Osteoblast (primary cell): Measurements from ENCODE around the gene GPC5. TPM values are rescaled to one million over a fixed set of nuclear protein-coding genes. Genes with fewer than 3 reads are reported as not detected.
"Not testable (repeated sequence)": the region's sequence is repeated elsewhere in the genome, so short reads cannot be mapped to it uniquely, and the experiment has no call there.

ENCODE experiments used
- DNase-seq: peaks from one replicate; pipeline ENCODE4 v3.0.0; 2011; ENCODE audit warnings: low spot score, mixed read lengths; ENCODE audit not compliant: insufficient read length; ENCODE audit errors: missing footprints
- H2AFZ ChIP-seq: 2 replicates; pipeline ENCODE4 v1.6.0; 2011; ENCODE audit warnings: mild to moderate bottlenecking, low read length
- H3K27ac ChIP-seq: 2 replicates; pipeline ENCODE4 v1.5.1; 2011; ENCODE audit warnings: mild to moderate bottlenecking, low read depth, low read length, moderate library complexity
- H3K27me3 ChIP-seq: 2 replicates; pipeline ENCODE4 v1.6.0; 2012; ENCODE audit warnings: mild to moderate bottlenecking, control low read depth, inconsistent platforms, low read length, moderate library complexity; ENCODE audit not compliant: insufficient read depth
- H3K36me3 ChIP-seq: 2 replicates; pipeline ENCODE4 v1.5.1; 2011; ENCODE audit warnings: mild to moderate bottlenecking, low read length, control low read depth, moderate library complexity; ENCODE audit not compliant: insufficient read depth
- H3K4me1 ChIP-seq: 2 replicates; pipeline ENCODE4 v1.5.1; 2011; ENCODE audit warnings: mild to moderate bottlenecking, low read length, control low read depth, moderate library complexity; ENCODE audit not compliant: insufficient read depth
- H3K4me2 ChIP-seq: 2 replicates; pipeline ENCODE4 v1.6.0; 2011; ENCODE audit warnings: mild to moderate bottlenecking, low read length; ENCODE audit not compliant: insufficient read depth
- H3K4me3 ChIP-seq: fragments of 200-600 bp; sonication (generic); 3 replicates; pipeline ENCODE4 v1.5.1; 2012; ENCODE audit warnings: mild to moderate bottlenecking, low read length, inconsistent platforms; ENCODE audit not compliant: insufficient read depth
- H3K79me2 ChIP-seq: 2 replicates; pipeline ENCODE4 v1.6.0; 2012; ENCODE audit warnings: mild to moderate bottlenecking, low read length, control low read depth, inconsistent platforms; ENCODE audit not compliant: insufficient read depth
- H3K9me3 ChIP-seq: 2 replicates; pipeline ENCODE4 v1.5.1; 2011; ENCODE audit warnings: low read depth, low read length, control low read depth
- H4K20me1 ChIP-seq: 2 replicates; pipeline ENCODE4 v1.6.0; 2012; ENCODE audit warnings: mild to moderate bottlenecking, low read length, control low read depth; ENCODE audit not compliant: insufficient read depth
- total RNA-seq: library from RNA; depleted of rRNA; stranded (reverse); fragments of >200 nt; gene quantifications from 2 replicates; pipeline ENCODE4 v1.2.3, GENCODE V29; 2012
- TF ChIP-seq, protein P1 (sequence below): IDR thresholded peaks from 2 replicates; pipeline ENCODE4 v1.5.1; 2011; ENCODE audit warnings: mild to moderate bottlenecking, low read depth, low read length, moderate library complexity; ENCODE audit errors: extremely low read depth

GPC5 gene
- total RNA-seq, 1 donor, result 0.36 TPM

DNA sequence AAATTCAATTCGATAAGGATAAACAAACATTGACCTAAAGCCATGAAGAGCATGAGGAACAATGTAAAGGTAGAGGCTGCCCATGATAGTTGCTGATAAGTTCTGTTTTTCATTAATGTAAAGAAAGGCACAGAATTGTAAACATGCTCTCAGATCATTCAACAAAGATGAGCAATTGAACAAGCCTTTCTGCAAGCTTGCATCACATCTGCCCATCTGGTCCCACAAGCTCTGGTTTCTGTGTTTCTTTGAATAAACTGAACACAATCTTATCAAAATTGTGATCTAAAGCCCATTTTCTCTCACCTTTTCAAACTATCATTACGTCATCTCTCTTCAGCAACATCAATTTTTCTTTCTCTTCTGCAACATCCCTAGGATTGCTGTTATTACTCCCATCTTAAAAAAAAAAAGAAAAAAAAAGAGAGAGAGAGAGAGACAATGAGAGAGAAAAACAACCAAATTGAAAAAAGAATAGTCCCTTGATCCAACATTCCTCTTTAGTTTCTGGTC lies 1340.9 kb downstream of the GPC5 start:
- Histone ChIP-seq H3K79me2 (no peaks in the 10 kb centered on the region), H3K27ac (no peak overlapping the region), H3K36me3 (no peaks in the 10 kb centered on the region), H3K4me3 (no peak overlapping the region), H3K4me2 (no peak overlapping the region), H2AFZ (no peak overlapping the region), H4K20me1 (no peaks in the 10 kb centered on the region), H3K27me3 (no peaks in the 10 kb centered on the region), H3K4me1 (no peaks in the 10 kb centered on the region), H3K9me3 (no peaks in the 10 kb centered on the region)
- TF ChIP-seq, protein P1, sequence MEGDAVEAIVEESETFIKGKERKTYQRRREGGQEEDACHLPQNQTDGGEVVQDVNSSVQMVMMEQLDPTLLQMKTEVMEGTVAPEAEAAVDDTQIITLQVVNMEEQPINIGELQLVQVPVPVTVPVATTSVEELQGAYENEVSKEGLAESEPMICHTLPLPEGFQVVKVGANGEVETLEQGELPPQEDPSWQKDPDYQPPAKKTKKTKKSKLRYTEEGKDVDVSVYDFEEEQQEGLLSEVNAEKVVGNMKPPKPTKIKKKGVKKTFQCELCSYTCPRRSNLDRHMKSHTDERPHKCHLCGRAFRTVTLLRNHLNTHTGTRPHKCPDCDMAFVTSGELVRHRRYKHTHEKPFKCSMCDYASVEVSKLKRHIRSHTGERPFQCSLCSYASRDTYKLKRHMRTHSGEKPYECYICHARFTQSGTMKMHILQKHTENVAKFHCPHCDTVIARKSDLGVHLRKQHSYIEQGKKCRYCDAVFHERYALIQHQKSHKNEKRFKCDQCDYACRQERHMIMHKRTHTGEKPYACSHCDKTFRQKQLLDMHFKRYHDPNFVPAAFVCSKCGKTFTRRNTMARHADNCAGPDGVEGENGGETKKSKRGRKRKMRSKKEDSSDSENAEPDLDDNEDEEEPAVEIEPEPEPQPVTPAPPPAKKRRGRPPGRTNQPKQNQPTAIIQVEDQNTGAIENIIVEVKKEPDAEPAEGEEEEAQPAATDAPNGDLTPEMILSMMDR, result no peak
- DNase-seq, result no peak

DNA sequence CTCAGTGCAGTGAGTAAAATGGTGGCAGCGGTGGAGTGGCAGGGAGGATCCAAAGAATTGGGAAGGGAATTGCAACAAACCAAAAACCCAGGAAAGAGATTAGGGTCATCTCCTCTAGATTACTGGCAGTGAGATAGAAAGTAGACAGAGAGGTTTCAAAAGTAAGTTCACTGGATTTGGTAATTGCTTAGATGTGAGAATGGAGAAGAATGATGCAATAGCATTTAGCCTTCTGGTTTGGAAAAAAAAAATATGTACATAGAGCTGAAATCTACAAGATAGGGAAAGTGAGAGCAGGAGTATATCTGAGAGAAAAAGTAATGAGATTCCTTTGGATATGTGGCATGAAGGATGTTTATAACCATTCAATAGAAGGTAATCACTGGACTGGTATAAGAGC lies 1345.6 kb downstream of the GPC5 start:
- no peaks in the 10 kb centered on the region for H3K4me1 ChIP-seq
- no peak for DNase-seq
- no peaks in the 10 kb centered on the region for H3K27me3 ChIP-seq
- H4K20me1 ChIP-seq, result no peaks in the 10 kb centered on the region
- no peaks in the 10 kb centered on the region for H3K36me3 ChIP-seq
- H3K9me3 ChIP-seq, result no peaks in the 10 kb centered on the region
- no peaks in the 10 kb centered on the region for H3K79me2 ChIP-seq
- H3K4me2 ChIP-seq, result no peak overlapping the region
- TF ChIP-seq, protein P1, result no peak
- H2AFZ ChIP-seq, result no peak overlapping the region
- H3K4me3 ChIP-seq, result no peak overlapping the region
- H3K27ac ChIP-seq, result no peak overlapping the region

DNA sequence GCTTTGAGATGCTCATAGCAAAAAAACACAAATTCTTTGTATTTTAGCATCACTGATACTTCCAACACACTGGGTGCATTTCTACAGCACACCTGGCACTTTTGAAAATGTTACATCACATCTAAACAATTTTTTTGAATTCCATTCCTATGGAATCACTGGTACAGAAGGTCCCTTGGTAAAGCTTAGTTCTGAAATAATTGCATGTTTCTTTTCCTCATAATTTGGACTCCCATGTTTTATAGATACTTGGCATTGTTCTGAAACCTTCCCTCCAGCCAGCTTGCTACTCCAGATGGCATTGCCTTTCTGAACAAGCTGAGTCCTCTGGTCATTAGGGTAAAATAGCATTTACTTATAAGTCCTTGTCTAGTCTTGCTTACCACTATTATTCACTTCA lies 1346.8 kb downstream of the GPC5 start:
- TF ChIP-seq, protein P1, result no peak
- no peak overlapping the region for H3K4me3 ChIP-seq
- no peak overlapping the region for H2AFZ ChIP-seq
- no peaks in the 10 kb centered on the region for H3K79me2 ChIP-seq
- no peaks in the 10 kb centered on the region for H3K36me3 ChIP-seq
- no peaks in the 10 kb centered on the region for H3K9me3 ChIP-seq
- H3K27me3 ChIP-seq, result no peaks in the 10 kb centered on the region
- H3K4me1 ChIP-seq, result no peaks in the 10 kb centered on the region
- H3K4me2 ChIP-seq, result no peak overlapping the region
- H3K27ac ChIP-seq, result no peak overlapping the region
- DNase-seq, result no peak
- H4K20me1 ChIP-seq, result no peaks in the 10 kb centered on the region

DNA sequence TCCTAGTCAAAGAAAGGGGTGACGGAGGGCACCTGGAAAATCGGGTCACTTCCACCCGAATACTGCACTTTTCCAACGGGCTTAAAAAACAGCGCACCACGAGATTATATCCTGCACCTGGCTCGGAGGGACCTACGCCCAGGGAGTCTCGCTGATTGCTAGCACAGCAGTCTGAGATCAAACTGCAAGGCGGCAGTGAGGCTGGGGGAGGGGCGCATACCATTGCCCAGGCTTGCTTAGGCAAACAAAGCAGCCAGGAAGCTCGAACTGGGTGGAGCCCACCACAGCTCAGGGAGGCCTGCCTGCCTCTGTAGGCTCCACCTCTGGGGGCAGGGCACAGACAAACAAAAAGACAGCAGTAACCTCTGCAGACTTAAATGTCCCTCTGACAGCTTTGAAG lies 1354.3 kb downstream of the GPC5 start:
- not testable (repeated sequence) for H2AFZ ChIP-seq, H3K79me2 ChIP-seq, H3K27me3 ChIP-seq

More for the DNA sequence above, 1354.3 kb downstream of the GPC5 start:
- not testable (repeated sequence) for H3K36me3 ChIP-seq, DNase-seq, H3K4me3 ChIP-seq, H3K4me1 ChIP-seq, H4K20me1 ChIP-seq, H3K4me2 ChIP-seq, H3K9me3 ChIP-seq, H3K27ac ChIP-seq
